IMR-90 (cell line): Measurements from ENCODE around the gene ADAMTS12. TPM values are rescaled to one million over a fixed set of nuclear protein-coding genes. Genes with fewer than 3 reads are reported as not detected.

ENCODE experiments used
- ATAC-seq: fragments of 200-7000 bp; cut with Tn5 transposase; 2 replicates; pipeline ENCODE4 v1.9.1; 2020; ENCODE audit warnings: low read depth, mild to moderate bottlenecking, moderate library complexity
- BruUV-seq: library from RNA; stranded (reverse); fragments of 400-500 nt; replicated peaks from 2 replicates; lab custom pipeline; 2021; lab: Mats Ljungman, UMichigan
- CTCF ChIA-PET: fragments of 300-600 bp; formaldehyde crosslinking; extraction: SDS; loops from one replicate; lab custom pipeline; 2021; ENCODE audit warnings: antibody characterized with exemption; lab: Yijun Ruan, JAX
- POLR2A ChIA-PET: fragments of 300-600 bp; sonication (Branson Sonifier 250); formaldehyde crosslinking; loops from one replicate; lab custom pipeline; 2022; ENCODE audit warnings: antibody characterized with exemption; ENCODE audit not compliant: unreplicated experiment; lab: Charles Lee
- DNase-seq: peaks from one replicate; pipeline ENCODE4 v3.0.0; 2013
- H2AFZ ChIP-seq: replicated peaks from 2 replicates; pipeline ENCODE3; 2013; ENCODE audit warnings: low read length, mild to moderate bottlenecking; ENCODE audit not compliant: poor library complexity
- H2AK5ac ChIP-seq: 2 replicates; pipeline ENCODE4 v1.6.1; 2013; ENCODE audit warnings: low read depth, low read length, inconsistent platforms
- H2AK9ac ChIP-seq: replicated peaks from 2 replicates; pipeline ENCODE3; 2013; ENCODE audit warnings: mild to moderate bottlenecking, low read depth, low read length, moderate library complexity; ENCODE audit not compliant: poor library complexity
- H2BK120ac ChIP-seq: 2 replicates; pipeline ENCODE4 v1.6.1; 2013; ENCODE audit warnings: low read depth, low read length, inconsistent platforms
- H2BK15ac ChIP-seq: 3 replicates; pipeline ENCODE4 v1.6.1; 2013; ENCODE audit warnings: low read depth, low read length, inconsistent platforms
- H2BK20ac ChIP-seq: 2 replicates; pipeline ENCODE4 v1.6.1; 2013; ENCODE audit warnings: low read depth, mild to moderate bottlenecking, inconsistent platforms, low read length, moderate library complexity
- H2BK5ac ChIP-seq: 2 replicates; pipeline ENCODE4 v1.6.1; 2013; ENCODE audit warnings: mild to moderate bottlenecking, low read depth, low read length, inconsistent platforms; ENCODE audit not compliant: poor library complexity, severe bottlenecking
- H3K14ac ChIP-seq: replicated peaks from 2 replicates; pipeline ENCODE4 v1.6.1; 2013; ENCODE audit warnings: low read depth, low read length, inconsistent platforms
- H3K18ac ChIP-seq: 2 replicates; pipeline ENCODE4 v1.6.1; 2013; ENCODE audit warnings: low read depth, low read length, control low read depth
- H3K23ac ChIP-seq: 2 replicates; pipeline ENCODE4 v1.6.1; 2013; ENCODE audit warnings: low read depth, low read length, inconsistent platforms
- H3K27ac ChIP-seq: 2 replicates; pipeline ENCODE4 v1.5.1; 2013; ENCODE audit warnings: mild to moderate bottlenecking, control low read depth, low read length; ENCODE audit not compliant: insufficient read depth
- H3K27me3 ChIP-seq: 2 replicates; pipeline ENCODE4 v1.6.1; 2013; ENCODE audit warnings: low read length; ENCODE audit not compliant: control insufficient read depth, insufficient read depth
- H3K36me3 ChIP-seq: 2 replicates; pipeline ENCODE4 v1.6.1; 2013; ENCODE audit warnings: low read length, mixed read lengths; ENCODE audit not compliant: control insufficient read depth, insufficient read depth
- H3K4ac ChIP-seq: 2 replicates; pipeline ENCODE4 v1.6.1; 2013; ENCODE audit warnings: low read depth, low read length, inconsistent platforms
- H3K4me1 ChIP-seq: 2 replicates; pipeline ENCODE4 v1.6.1; 2013; ENCODE audit warnings: low read length, mixed read lengths; ENCODE audit not compliant: control insufficient read depth, insufficient read depth
- H3K4me2 ChIP-seq: 2 replicates; pipeline ENCODE4 v1.6.1; 2013; ENCODE audit warnings: low read depth, mild to moderate bottlenecking, control low read depth, low read length, moderate library complexity
- H3K4me3 ChIP-seq: 2 replicates; pipeline ENCODE4 v1.5.1; 2013; ENCODE audit warnings: low read depth, mild to moderate bottlenecking, control low read depth, low read length, moderate library complexity; ENCODE audit not compliant: insufficient read depth
- H3K56ac ChIP-seq: 2 replicates; pipeline ENCODE4 v1.6.1; 2013; ENCODE audit warnings: low read length, inconsistent platforms; ENCODE audit not compliant: insufficient read depth; ENCODE audit errors: extremely low read depth
- H3K79me1 ChIP-seq, 2 experiments: 2 replicates each; pipeline ENCODE4 v1.6.1; 2013; ENCODE audit warnings: low read length in 2 of 2, inconsistent platforms in 1 of 2, low read depth in 1 of 2
- H3K9ac ChIP-seq: 2 replicates; pipeline ENCODE4 v1.6.1; 2013; ENCODE audit warnings: low read depth, low read length, control low read depth
- H3K9me1 ChIP-seq: 2 replicates; pipeline ENCODE4 v1.6.1; 2013; ENCODE audit warnings: low read length, inconsistent platforms; ENCODE audit not compliant: insufficient read depth
- H3K9me3 ChIP-seq: 2 replicates; pipeline ENCODE4 v1.6.1; 2013; ENCODE audit warnings: low read length; ENCODE audit not compliant: control insufficient read depth, insufficient read depth
- H4K20me1 ChIP-seq: 2 replicates; pipeline ENCODE4 v1.6.1; 2013; ENCODE audit warnings: low read length, inconsistent platforms; ENCODE audit not compliant: insufficient read depth
- H4K5ac ChIP-seq: 2 replicates; pipeline ENCODE4 v1.6.1; 2013; ENCODE audit warnings: mild to moderate bottlenecking, low read depth, low read length, control low read depth
- H4K8ac ChIP-seq, 2 experiments: 2 replicates each; pipeline ENCODE4 v1.6.1; 2013; ENCODE audit warnings: low read depth in 2 of 2, low read length in 2 of 2, control low read depth in 1 of 2, inconsistent platforms in 1 of 2
- H4K91ac ChIP-seq: 2 replicates; pipeline ENCODE4 v1.6.1; 2013; ENCODE audit warnings: low read depth, low read length, inconsistent platforms; ENCODE audit not compliant: insufficient read depth
- CHD1 ChIP-seq: IDR thresholded peaks from 2 replicates; pipeline ENCODE4 v1.6.1; 2012; ENCODE audit warnings: low read depth, low read length, improper control_type of control experiment
- FOS ChIP-seq: fragments of 150-350 bp; IDR thresholded peaks from 2 replicates; pipeline ENCODE4 v1.6.1; 2016; ENCODE audit warnings: low read depth, low read length
- MAFK ChIP-seq: IDR thresholded peaks from 2 replicates; pipeline ENCODE4 v1.6.1; 2012; ENCODE audit warnings: low read depth, low read length, improper control_type of control experiment
- MAZ ChIP-seq: IDR thresholded peaks from 2 replicates; pipeline ENCODE4 v1.6.1; 2012; ENCODE audit warnings: low read depth, mild to moderate bottlenecking, low read length, improper control_type of control experiment, moderate library complexity, borderline replicate concordance
- MXI1 ChIP-seq: IDR thresholded peaks from 2 replicates; pipeline ENCODE4 v1.6.1; 2012; ENCODE audit warnings: low read depth, mild to moderate bottlenecking, low read length, moderate library complexity, borderline replicate concordance
- NFE2L2 ChIP-seq: fragments of 150-350 bp; IDR thresholded peaks from 2 replicates; pipeline ENCODE4 v1.6.1; 2016; ENCODE audit warnings: low read depth, mild to moderate bottlenecking, low read length
- POLR2A ChIP-seq: IDR thresholded peaks from 2 replicates; pipeline ENCODE4 v1.6.1; 2012; ENCODE audit warnings: mild to moderate bottlenecking, low read depth, low read length
- RCOR1 ChIP-seq: IDR thresholded peaks from 2 replicates; pipeline ENCODE4 v1.6.1; 2012; ENCODE audit warnings: mild to moderate bottlenecking, low read length, improper control_type of control experiment; ENCODE audit not compliant: insufficient replicate concordance
- RFX5 ChIP-seq: IDR thresholded peaks from 2 replicates; pipeline ENCODE4 v1.8.0; 2012; ENCODE audit warnings: low read depth, mild to moderate bottlenecking, low read length, moderate library complexity
- SMC3 ChIP-seq: fragments of 150-350 bp; IDR thresholded peaks from 2 replicates; pipeline ENCODE4 v1.6.1; 2016; ENCODE audit warnings: low read depth, mild to moderate bottlenecking, antibody characterized with exemption, low read length, moderate library complexity
- WGBS, 2 experiments: methylation state at CpG; one replicate each; pipeline versions ENCODE4 v1.1.5 to v1.1.7; 2013; ENCODE audit warnings: missing lambda C conversion rate in 2 of 2; ENCODE audit not compliant: insufficient read length in 1 of 2; ENCODE audit errors: extremely low coverage in 2 of 2; 5-methylcytosine and 5-hydroxymethylcytosine counted together
- dilution Hi-C: fragments of 300-500 bp; cut with HindIII; formaldehyde crosslinking; loops from one replicate; pipeline ENCODE4 v1.14.3; 2018; ENCODE audit warnings: low sequenced_read_pairs; ENCODE audit not compliant: unreplicated experiment
- in situ Hi-C: fragments of 300-500 bp; cut with MboI; formaldehyde crosslinking; loops from 3 replicates; pipeline ENCODE4 v1.14.3; 2019; ENCODE audit warnings: low sequenced_read_pairs, inconsistent platforms, mixed read lengths
- intact Hi-C: fragments of 100-400 bp; cut with micrococcal nuclease; formaldehyde crosslinking; loops from 2 replicates; pipeline ENCODE4 v1.10.0; 2022
- polyA plus RNA-seq, 3 experiments: library from polyadenylated mRNA; depleted of rRNA; stranded (reverse); fragments of >200 nt; gene quantifications; 2 replicates each; pipeline ENCODE4 v1.2.3, GENCODE V29; 2012; ENCODE audit warnings: low replicate concordance in 1 of 3
- total RNA-seq: library from RNA; depleted of rRNA; stranded (reverse); fragments of >200 nt; gene quantifications from 2 replicates; pipeline ENCODE4 v1.2.3, GENCODE V29; 2012
- TF ChIP-seq, protein P1 (sequence below): fragments of 150-350 bp; IDR thresholded peaks from 2 replicates; pipeline ENCODE4 v1.6.1; 2016; ENCODE audit warnings: low read depth, mild to moderate bottlenecking, low read length, moderate library complexity, borderline replicate concordance
- TF ChIP-seq, protein P2 (sequence below): conservative IDR thresholded peaks from 2 replicates; pipeline ENCODE4 v1.5.1; 2012; ENCODE audit warnings: mild to moderate bottlenecking, low read depth, low read length, improper control_type of control experiment
- TF ChIP-seq, protein P3 (sequence below): fragments of 150-350 bp; IDR thresholded peaks from 2 replicates; pipeline ENCODE4 v1.6.1; 2017; ENCODE audit warnings: mild to moderate bottlenecking, antibody characterized with exemption, low read length, low read depth

Gene ADAMTS12
- total and polyA plus RNA-seq, 2 of the 4 experiments (the other 2 are of a cell fraction), result 27.3 to 51.3 TPM

DNA sequence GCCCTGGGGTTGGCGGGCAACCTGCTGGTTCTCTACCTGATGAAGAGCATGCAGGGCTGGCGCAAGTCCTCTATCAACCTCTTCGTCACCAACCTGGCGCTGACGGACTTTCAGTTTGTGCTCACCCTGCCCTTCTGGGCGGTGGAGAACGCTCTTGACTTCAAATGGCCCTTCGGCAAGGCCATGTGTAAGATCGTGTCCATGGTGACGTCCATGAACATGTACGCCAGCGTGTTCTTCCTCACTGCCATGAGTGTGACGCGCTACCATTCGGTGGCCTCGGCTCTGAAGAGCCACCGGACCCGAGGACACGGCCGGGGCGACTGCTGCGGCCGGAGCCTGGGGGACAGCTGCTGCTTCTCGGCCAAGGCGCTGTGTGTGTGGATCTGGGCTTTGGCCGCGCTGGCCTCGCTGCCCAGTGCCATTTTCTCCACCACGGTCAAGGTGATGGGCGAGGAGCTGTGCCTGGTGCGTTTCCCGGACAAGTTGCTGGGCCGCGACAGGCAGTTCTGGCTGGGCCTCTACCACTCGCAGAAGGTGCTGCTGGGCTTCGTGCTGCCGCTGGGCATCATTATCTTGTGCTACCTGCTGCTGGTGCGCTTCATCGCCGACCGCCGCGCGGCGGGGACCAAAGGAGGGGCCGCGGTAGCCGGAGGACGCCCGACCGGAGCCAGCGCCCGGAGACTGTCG, 45.4 kb upstream of the ADAMTS12 start:
- intact Hi-C loops, result loop anchor here (10.0 kb wide), 1 partner anchor 322 kb away; no protein-coding TSS in a partner anchor
- Histone ChIP-seq H3K56ac (no peak overlapping the region), H2AK5ac (no peak overlapping the region), H3K4ac (no peak overlapping the region), H2BK15ac (no peak overlapping the region), H2AFZ (peak overlapping the region; percentile 33), H4K20me1 (no peaks in the 10 kb centered on the region; the same call in 1 of the 2 replicates), H2AK9ac (no peak overlapping the region), H3K36me3 (no peaks in the 10 kb centered on the region), H3K9me3 (peaks cover 5% of the 10 kb centered on the region; the same call in 1 of the 2 replicates), H3K27me3 (peaks cover 53% of the 10 kb centered on the region), H3K14ac (no peak overlapping the region), H4K8ac (no peak overlapping the region), H3K79me1 (no peaks in the 10 kb centered on the region), H2BK5ac (no peak overlapping the region), H3K9me1 (no peaks in the 10 kb centered on the region), H4K5ac (no peak overlapping the region), H4K91ac (no peak overlapping the region), H3K18ac (no peak overlapping the region), H3K4me3 (peak overlapping the region; percentile 18; the same call in 1 of the 2 replicates), H3K4me1 (no peaks in the 10 kb centered on the region), H3K4me2 (peak overlapping the region; percentile 100), H2BK120ac (no peak overlapping the region), H3K27ac (no peak overlapping the region), H2BK20ac (no peak overlapping the region), H3K23ac (no peak overlapping the region), H3K9ac (no peak overlapping the region)
- ATAC-seq, result no peak
- no TSS peak for BruUV-seq
- dilution Hi-C loops, result no loop called here
- 26% methylated on average over 48 of the region's 54 CpGs; no CpG with 5 or more reads in 1 of the 2 experiments for WGBS, 2 experiments
- in situ Hi-C loops, result no loop called here
- TF ChIP-seq, protein P1, sequence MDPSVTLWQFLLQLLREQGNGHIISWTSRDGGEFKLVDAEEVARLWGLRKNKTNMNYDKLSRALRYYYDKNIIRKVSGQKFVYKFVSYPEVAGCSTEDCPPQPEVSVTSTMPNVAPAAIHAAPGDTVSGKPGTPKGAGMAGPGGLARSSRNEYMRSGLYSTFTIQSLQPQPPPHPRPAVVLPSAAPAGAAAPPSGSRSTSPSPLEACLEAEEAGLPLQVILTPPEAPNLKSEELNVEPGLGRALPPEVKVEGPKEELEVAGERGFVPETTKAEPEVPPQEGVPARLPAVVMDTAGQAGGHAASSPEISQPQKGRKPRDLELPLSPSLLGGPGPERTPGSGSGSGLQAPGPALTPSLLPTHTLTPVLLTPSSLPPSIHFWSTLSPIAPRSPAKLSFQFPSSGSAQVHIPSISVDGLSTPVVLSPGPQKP, result no peak
- TF ChIP-seq MAZ (no peak), RCOR1 (no peak), RFX5 (no peak), NFE2L2 (no peak), FOS (no peak), POLR2A (no peak), MXI1 (no peak), SMC3 (no peak), MAFK (no peak), CHD1 (no peak)
- TF ChIP-seq, protein P2, sequence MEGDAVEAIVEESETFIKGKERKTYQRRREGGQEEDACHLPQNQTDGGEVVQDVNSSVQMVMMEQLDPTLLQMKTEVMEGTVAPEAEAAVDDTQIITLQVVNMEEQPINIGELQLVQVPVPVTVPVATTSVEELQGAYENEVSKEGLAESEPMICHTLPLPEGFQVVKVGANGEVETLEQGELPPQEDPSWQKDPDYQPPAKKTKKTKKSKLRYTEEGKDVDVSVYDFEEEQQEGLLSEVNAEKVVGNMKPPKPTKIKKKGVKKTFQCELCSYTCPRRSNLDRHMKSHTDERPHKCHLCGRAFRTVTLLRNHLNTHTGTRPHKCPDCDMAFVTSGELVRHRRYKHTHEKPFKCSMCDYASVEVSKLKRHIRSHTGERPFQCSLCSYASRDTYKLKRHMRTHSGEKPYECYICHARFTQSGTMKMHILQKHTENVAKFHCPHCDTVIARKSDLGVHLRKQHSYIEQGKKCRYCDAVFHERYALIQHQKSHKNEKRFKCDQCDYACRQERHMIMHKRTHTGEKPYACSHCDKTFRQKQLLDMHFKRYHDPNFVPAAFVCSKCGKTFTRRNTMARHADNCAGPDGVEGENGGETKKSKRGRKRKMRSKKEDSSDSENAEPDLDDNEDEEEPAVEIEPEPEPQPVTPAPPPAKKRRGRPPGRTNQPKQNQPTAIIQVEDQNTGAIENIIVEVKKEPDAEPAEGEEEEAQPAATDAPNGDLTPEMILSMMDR, result no peak
- TF ChIP-seq, protein P3, sequence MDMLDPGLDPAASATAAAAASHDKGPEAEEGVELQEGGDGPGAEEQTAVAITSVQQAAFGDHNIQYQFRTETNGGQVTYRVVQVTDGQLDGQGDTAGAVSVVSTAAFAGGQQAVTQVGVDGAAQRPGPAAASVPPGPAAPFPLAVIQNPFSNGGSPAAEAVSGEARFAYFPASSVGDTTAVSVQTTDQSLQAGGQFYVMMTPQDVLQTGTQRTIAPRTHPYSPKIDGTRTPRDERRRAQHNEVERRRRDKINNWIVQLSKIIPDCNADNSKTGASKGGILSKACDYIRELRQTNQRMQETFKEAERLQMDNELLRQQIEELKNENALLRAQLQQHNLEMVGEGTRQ, result no peak
- ChIA-PET CTCF (no interaction called here), POLR2A (no interaction called here)
- DNase-seq, result no peak
